HEK293T (cell line): ENCODE results near the gene LCLAT1.

Source experiments
- ARNT ChIP-seq: fragments of 450-650 bp; IDR thresholded peaks from 2 replicates; pipeline ENCODE4 v1.6.1; 2017; ENCODE audit warnings: mild to moderate bottlenecking
- BHLHE40 ChIP-seq: fragments of 450-650 bp; IDR thresholded peaks from 2 replicates; pipeline ENCODE4 v1.6.1; 2016; ENCODE audit warnings: mild to moderate bottlenecking, moderate library complexity, borderline replicate concordance
- CTBP1 ChIP-seq: fragments of 450-650 bp; IDR thresholded peaks from 2 replicates; pipeline ENCODE4 v1.6.1; 2016; ENCODE audit warnings: borderline replicate concordance
- ELF4 ChIP-seq: fragments of 450-650 bp; IDR thresholded peaks from 2 replicates; pipeline ENCODE4 v1.6.1; 2017; ENCODE audit warnings: antibody characterized with exemption
- FOXA1 ChIP-seq: fragments of 450-650 bp; IDR thresholded peaks from 2 replicates; pipeline ENCODE4 v1.6.1; 2016; ENCODE audit warnings: mild to moderate bottlenecking
- FOXK2 ChIP-seq: fragments of 450-650 bp; IDR thresholded peaks from 2 replicates; pipeline ENCODE4 v1.6.1; 2016; ENCODE audit warnings: mild to moderate bottlenecking
- FOXM1 ChIP-seq: fragments of 450-650 bp; IDR thresholded peaks from 2 replicates; pipeline ENCODE4 v1.6.1; 2017; ENCODE audit warnings: mild to moderate bottlenecking, borderline replicate concordance
- HDGF ChIP-seq: fragments of 450-650 bp; IDR thresholded peaks from 2 replicates; pipeline ENCODE4 v1.6.1; 2017; ENCODE audit warnings: antibody characterized with exemption, borderline replicate concordance
- LEF1 ChIP-seq: fragments of 450-650 bp; IDR thresholded peaks from 2 replicates; pipeline ENCODE4 v1.6.1; 2017; ENCODE audit warnings: mild to moderate bottlenecking, borderline replicate concordance
- SP1 ChIP-seq: fragments of 450-650 bp; IDR thresholded peaks from 2 replicates; pipeline ENCODE4 v1.6.1; 2017
- SUZ12 ChIP-seq: fragments of 450-650 bp; IDR thresholded peaks from 2 replicates; pipeline ENCODE4 v1.6.1; 2016; ENCODE audit warnings: mild to moderate bottlenecking
- TARDBP ChIP-seq: fragments of 450-650 bp; IDR thresholded peaks from 2 replicates; pipeline ENCODE4 v1.6.1; 2016
- ZNF384 ChIP-seq: fragments of 450-650 bp; IDR thresholded peaks from 2 replicates; pipeline ENCODE4 v1.6.1; 2016
- TF ChIP-seq, protein P1 (sequence below): fragments of 450-650 bp; IDR thresholded peaks from 2 replicates; pipeline ENCODE4 v1.6.1; 2016

DNA sequence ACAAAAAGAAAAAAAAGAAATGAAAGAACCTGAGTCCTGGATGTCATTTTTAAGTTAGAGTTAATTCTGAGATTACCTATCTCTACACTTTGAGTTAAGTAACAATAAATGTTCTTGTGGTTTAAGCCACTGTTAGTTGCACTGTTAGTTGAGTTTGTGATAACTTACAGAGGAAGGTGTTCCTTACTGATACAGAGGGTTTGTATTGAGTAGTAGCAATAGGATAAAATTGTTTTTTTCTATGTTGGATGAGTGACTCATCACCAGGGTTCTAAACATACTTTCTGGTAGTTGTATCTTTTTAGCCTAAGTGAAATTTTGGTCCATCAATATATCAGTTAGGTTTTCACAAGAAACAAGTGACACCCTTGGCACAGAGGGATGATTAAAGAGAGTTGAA, 4.0 kb upstream of the LCLAT1 start:
- TF ChIP-seq BHLHE40 (no peak), FOXM1 (no peak), SP1 (no peak), LEF1 (no peak), CTBP1 (no peak), SUZ12 (no peak), ARNT (no peak), FOXA1 (no peak), HDGF (no peak), ELF4 (no peak), TARDBP (no peak), FOXK2 (no peak), ZNF384 (no peak)
- TF ChIP-seq, protein P1, sequence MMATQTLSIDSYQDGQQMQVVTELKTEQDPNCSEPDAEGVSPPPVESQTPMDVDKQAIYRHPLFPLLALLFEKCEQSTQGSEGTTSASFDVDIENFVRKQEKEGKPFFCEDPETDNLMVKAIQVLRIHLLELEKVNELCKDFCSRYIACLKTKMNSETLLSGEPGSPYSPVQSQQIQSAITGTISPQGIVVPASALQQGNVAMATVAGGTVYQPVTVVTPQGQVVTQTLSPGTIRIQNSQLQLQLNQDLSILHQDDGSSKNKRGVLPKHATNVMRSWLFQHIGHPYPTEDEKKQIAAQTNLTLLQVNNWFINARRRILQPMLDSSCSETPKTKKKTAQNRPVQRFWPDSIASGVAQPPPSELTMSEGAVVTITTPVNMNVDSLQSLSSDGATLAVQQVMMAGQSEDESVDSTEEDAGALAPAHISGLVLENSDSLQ: no peak
